Fibroblast of upper back skin (primary cell): Measurements from ENCODE around the gene NAA10.
A peak's percentile ranks its signal among the peaks of the same experiment; 100 is the strongest.

Source experiments
- DNase-seq: peaks from one replicate; pipeline ENCODE4 v3.0.0-alpha.2; 2013

Gene NAA10

GRCh38 chrX:153927922-153928760, 6.7 kb downstream of the NAA10 start:
- peak; percentile 97 for DNase-seq

GRCh38 chrX:153927672-153927921, 7.2 kb downstream of the NAA10 start:
- DNase-seq = no peak

- DNase-seq = no peak
Measured at GRCh38 chrX:153926858-153927671, 7.8 kb downstream of the NAA10 start.

GRCh38 chrX:153926552-153926857, 8.3 kb downstream of the NAA10 start:
- no peak for DNase-seq

GRCh38 chrX:153925739-153926551, 8.9 kb downstream of the NAA10 start, which contains the start of gene ARHGAP4:
TSS of gene ARHGAP4 (minus strand) at chrX:153926264. CDS start at chrX:153926202, 62 bp downstream.
- no peak for DNase-seq

- DNase-seq = no peak
Measured at GRCh38 chrX:153925387-153925738, 9.5 kb downstream of the NAA10 start.

GRCh38 chrX:153924149-153924861, 10.5 kb downstream of the NAA10 start:
- peak; percentile 45 for DNase-seq

- DNase-seq = peak; percentile 44
Measured at GRCh38 chrX:153922932-153923857, 11.6 kb downstream of the NAA10 start.

GRCh38 chrX:153921511-153922446, 13.1 kb downstream of the NAA10 start:
- DNase-seq = no peak

GRCh38 chrX:153921070-153921469, 13.8 kb downstream of the NAA10 start:
- DNase-seq = no peak

- no peak for DNase-seq
Measured at GRCh38 chrX:153920546-153920945, 14.3 kb downstream of the NAA10 start.

GRCh38 chrX:153919281-153919680, 15.6 kb downstream of the NAA10 start:
- DNase-seq = no peak

- no peak for DNase-seq
Measured at GRCh38 chrX:153917869-153918268, 17.0 kb downstream of the NAA10 start.

GRCh38 chrX:153913701-153914100, 21.1 kb downstream of the NAA10 start:
- DNase-seq = no peak

GRCh38 chrX:153913211-153913610, 21.6 kb downstream of the NAA10 start:
- no peak for DNase-seq

- no peak for DNase-seq
Measured at GRCh38 chrX:153911798-153912197, 23.0 kb downstream of the NAA10 start.

GRCh38 chrX:153910446-153910845, 24.4 kb downstream of the NAA10 start:
- DNase-seq = no peak

GRCh38 chrX:153909980-153910360, 24.9 kb downstream of the NAA10 start:
- DNase-seq = no peak

- no peak for DNase-seq
Measured at GRCh38 chrX:153909024-153909979, 25.5 kb downstream of the NAA10 start.
